GM19438 (cell line): ENCODE measurements around the gene CYP26B1.

ENCODE experiments used
- ATAC-seq: cut with Tn5 transposase; IDR thresholded peaks from one replicate; pipeline ENCODE4 v1.9.1; 2021; ENCODE audit warnings: low read depth; ENCODE audit not compliant: unreplicated experiment

The CYP26B1 gene

GRCh38 chr2:72147303-72147971 is at the start of gene CYP26B1:
CYP26B1 (minus strand) TSS chr2:72147862; CDS start chr2:72147834, 28 bp downstream.
- no peak for ATAC-seq

DNA sequence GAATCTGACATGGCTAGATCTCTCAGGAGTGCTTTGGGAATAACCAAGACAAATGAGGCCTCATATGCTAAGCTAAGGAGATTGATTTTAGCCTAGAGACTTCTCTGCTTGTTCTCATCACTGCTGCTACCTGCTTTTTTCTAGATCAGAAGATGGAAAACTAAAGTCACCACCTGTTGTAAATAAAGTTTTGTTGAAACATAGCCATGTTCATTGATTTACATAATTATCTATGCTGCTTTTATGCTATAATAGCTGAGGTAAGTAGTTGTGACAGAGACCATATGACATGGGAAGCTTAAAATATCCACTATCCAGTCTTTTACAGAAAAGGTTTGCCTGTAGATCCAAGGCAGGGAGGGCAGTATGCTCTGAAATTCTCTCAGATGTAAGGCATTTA is 46.1 kb upstream of the CYP26B1 start:
- ATAC-seq, result no peak

DNA sequence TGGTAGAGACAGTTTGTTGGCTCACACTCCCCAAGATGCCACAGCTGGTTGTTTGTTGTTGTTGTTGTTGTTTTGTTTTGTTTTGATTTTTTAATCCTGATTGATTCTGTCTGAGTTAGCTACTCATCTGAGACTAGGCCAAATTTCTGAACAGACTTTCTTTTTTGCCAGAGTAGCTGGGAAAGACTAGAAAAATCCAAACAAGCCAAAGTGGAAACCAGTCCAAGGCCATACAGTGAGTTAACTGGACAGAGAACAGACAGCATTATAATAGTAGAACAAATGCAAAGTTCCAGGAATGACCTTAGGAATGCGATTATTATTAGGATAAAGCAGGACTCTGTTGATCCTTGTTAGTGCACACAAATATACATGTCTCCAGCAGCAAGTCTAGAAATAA is 43.8 kb upstream of the CYP26B1 start:
- no peak for ATAC-seq

DNA sequence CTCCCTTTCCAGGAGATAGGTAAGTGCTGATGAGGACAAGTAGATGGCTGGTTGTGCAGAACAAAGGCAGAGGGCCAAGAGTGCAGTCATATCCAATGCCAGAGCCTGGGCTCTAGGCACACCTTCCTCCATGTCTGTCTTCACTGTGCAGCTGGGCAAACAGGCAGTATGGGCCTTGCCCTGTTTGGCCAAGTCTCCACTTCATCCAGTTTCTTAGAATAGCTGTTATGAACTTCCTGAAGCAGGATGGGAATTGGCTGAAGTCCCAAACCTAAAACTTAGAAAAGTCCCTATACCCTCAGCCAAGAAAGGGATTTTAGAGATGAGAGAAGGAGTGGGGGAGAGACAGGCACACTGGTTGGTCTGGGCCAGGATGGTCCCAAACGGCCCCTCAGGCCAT is 37.5 kb upstream of the CYP26B1 start:
- no peak for ATAC-seq

DNA sequence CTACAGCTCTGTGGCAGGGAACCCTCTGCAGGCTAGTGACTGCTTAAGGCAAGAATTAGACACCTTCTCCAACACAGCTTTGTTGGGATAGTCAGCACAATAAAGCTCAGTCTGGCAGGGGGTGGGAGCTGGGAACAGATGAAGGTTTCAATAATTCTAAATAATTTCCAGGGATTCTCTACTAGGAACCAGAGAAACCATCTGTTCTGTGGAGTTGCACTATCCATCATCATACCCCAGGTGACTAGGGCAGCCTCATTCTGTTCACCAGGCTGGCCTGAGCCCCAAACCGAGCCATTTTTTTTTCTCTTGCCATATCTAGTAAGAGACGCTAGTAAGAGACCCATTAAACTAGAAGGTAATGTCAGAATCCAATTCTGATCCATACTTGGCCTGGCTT is 35.8 kb upstream of the CYP26B1 start:
- no peak for ATAC-seq

- no peak for ATAC-seq
Measured at GRCh38 chr2:72183016-72183415, 35.4 kb upstream of the CYP26B1 start.

GRCh38 chr2:72182547-72182946 is 34.9 kb upstream of the CYP26B1 start:
- ATAC-seq, result no peak

- ATAC-seq, result no peak
Measured at GRCh38 chr2:72181616-72182015, 34.0 kb upstream of the CYP26B1 start.

- no peak for ATAC-seq
Measured at GRCh38 chr2:72180351-72180750, 32.7 kb upstream of the CYP26B1 start.

DNA sequence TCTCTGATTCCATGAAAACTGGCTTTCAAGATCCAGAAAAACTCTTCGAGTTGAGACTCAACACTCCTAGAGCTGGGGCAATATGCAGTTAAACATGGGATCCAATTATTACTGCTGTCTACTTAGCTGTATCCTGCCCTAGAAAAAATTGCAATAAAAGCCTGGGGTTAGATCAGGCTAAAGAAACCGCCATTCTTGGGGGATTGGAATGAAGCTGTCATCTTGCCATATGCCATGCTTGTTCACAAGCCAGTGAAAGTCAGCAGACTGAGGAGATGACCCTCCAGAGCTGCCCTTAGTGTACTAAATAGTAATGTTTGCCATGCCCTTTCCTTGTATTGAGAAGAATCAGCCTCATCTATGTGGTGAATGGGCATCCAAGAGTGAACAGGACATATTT is 30.9 kb upstream of the CYP26B1 start:
- ATAC-seq, result no peak

DNA sequence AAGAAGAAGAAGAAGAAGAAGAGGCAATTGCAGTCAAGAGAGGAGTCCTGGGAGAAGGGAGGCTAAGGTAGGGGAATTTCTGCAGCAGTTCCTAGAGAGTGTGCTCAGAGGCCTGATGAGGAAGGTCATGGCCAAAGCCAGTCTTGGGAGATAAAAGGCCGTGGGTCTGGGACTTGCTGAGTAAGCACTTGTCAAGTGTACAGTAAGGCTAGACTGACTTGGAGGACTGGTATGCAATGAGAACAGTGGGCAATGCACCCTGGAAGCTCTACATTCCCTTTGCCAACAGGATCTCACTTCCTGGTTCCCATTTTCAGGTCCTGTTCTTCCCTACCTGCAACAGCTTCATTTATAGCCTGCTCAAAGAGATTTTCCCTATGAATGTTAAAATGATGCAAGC is 28.6 kb upstream of the CYP26B1 start:
- ATAC-seq, result no peak

DNA sequence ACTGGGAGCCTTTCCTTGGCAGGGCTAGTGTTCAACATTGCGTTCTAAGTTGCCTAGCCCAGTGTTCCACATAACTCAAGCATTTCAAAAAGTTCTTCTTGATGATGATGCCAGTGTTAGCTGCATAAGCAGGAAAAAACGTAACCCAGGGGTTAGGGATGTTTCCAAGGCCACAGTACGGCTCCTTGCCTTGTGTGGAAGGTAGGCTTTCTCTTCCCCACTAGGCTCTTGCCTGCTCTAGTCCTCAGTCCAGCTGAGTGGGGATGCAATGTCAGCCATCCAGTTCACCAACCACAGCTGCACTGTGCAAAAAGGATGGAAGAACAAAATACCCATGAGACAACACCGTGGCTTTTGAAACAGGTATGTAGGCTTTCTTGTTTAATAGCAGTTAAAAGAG is 28.0 kb upstream of the CYP26B1 start:
- ATAC-seq, result no peak

DNA sequence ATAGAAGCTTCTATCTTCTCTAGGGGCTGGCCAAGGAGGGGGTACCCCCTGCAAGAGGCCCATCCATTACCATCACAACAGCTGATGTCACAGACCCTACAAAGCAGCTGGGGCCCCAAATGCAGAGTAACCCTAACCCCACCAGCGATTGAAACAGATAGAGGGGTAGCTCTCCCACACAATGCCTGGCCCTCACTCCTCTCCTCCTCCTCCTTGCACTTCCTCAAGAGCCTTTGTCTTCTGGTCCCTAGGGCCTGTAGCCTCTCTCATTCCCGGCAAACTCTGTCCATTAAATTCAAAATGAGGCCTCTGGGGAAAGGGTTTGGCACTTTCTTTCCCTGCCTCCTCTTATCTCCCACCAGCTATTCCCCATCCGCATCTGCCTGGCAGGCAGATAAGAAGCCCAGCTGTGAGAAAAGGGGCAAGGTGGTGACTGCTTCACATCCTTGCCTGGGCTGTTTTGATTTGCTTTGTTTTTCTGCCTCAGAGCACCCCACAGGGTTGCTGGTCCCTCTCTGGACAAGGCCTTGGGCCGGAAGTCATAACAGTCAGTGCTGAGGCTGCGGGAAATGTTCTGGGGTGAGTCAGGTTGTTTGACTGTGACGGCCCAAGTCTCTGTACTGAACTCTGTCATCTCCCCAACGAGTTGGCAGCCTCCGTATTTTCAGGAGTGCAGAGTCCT is 26.1 kb upstream of the CYP26B1 start:
- ATAC-seq, result no peak

- ATAC-seq, result no peak
Measured at GRCh38 chr2:72172478-72172877, 24.8 kb upstream of the CYP26B1 start.

DNA sequence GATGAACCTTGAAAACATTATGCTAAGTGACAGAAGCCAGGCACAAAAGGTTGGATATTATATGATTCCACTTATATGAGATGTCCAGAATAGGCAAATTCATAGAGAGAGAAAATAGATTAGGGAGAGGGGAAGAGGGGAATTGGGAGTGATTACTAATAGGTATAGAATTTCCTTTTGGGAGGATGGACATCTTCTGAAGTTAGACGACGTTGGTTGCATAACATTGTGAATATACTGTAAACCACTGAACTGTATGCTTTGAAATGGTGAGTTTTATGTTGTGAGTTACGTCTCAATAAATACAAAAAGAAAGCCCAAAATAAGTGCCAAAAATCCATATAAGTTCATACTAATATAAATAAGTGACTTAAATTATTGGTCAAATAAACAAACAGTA is 18.6 kb upstream of the CYP26B1 start:
- no peak for ATAC-seq

- ATAC-seq, result no peak
Measured at GRCh38 chr2:72165792-72166191, 18.1 kb upstream of the CYP26B1 start.

DNA sequence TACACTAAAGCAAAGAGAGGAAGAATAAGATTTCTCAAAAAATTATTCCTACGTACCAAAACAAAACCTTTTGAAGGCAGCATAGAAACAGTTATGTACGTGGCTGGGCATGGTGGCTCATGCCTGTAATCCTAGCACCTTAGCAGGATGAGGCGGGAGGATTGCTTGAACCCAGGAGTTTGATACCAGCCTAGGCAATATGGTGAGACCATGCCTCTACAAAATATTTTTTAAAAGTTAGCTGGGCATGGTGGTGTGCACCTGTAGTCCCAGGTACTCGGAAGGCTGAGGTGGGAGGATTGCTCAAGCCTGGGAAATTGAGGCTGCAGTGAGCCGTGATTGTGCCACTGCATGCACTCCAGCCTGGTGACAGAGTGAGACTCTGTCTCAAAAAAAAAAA is 14.9 kb upstream of the CYP26B1 start:
- no peak for ATAC-seq

DNA sequence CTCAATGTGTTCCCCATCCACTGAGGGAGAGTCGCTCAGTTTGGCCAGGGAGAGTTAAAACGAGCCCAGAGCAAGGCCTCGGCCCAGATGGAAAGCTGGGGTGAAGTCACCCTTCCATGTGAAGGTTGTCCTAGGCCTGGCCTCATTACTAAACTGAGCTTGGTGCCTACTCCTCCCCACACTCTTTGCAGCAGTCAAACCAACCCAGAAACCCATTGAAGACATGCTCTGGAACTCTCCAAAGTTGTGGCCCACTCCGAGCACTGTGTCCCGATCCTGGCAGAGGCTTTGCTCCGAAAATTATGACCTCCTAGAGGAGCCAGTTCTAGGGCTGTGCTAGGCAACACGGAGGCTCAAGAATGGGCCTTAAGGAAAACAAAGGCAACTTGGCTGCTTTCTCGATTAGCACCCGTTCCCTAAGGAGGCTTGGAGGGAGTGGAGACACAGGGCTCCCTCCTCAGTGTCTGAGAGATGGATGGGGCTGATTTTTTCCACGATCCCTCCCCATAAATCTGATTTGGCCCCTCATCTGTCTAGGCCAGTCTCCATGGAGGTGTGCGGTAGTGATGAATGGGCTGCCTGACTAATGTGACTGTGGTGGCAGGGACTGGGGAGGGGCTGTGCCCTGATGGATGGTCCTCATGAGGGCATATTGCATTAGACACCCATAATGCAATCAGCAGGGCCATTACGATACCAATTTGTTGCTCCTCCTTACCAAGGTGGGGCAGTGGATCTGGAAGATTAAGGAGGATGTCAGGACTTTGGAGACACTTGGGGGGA is 11.7 kb upstream of the CYP26B1 start:
- ATAC-seq, result no peak

DNA sequence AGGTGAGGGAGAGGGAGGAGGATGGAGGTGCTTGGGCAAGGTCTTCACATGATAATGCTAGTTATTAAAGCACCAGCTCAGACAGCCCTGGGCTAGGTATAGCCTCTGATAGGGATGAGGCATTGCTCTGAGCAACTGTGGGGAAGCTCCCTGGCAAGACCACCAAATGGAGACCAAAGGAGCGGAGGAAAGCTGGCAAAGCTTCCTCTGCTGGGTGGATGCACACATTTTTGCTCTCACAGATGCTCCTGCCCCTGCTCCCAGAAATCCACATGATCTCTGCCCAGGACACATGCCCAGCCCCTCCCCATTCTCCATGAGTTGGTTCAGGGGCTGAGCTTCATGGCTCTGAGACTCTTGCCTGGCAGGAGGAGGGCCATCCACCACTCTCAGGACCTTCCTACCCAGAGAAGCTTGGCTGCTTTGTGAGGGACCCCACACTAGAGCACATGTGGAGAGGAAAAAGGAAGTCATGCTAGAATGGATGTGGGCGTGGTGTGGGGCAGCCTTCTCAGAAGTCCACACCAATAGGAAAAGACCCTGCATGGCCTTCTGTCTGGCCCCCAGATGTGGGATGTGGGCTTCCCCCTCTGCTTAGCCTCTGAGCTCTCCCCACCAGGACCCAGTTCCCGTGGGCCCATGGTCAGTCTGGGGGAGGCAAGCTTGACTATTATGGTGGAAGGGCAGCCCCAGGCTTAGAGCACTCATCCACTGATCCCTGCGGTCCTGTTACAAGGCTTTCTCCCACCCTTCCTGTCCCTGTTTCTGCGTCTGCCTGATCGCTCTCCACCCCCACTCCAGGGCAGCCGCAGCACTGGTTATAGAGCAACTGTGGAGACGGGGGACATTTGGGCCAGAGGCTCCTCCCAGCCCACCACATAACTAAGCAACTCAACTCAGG is 10.5 kb upstream of the CYP26B1 start:
- no peak for ATAC-seq

GRCh38 chr2:72156872-72157271 is 9.2 kb upstream of the CYP26B1 start:
- ATAC-seq, result no peak

DNA sequence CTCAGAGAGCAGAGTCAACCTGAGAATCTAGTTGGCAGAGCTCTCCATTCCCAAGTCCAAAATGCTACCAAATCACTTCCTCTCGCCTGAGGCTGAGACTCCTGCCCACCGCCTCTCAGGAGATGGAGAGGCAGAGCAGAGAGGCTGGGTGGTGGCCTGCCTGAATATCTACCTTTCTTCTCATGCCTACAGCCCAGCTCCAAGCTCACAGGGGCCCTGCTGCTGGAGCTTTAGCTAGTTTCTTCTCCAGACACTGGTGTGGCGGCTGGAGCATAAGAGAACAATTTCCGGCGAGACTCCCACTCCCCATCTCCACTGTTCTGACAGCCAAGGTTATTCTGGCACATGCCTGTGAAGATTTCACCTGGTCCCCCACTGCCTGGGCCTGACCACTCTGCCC is 8.1 kb upstream of the CYP26B1 start:
- ATAC-seq, result no peak
